Measurements from ENCODE around the gene PTPRN2.

- TF ChIP-seq HDGF (IDR thresholded peaks at IDR 0.05; ENCODE audit: borderline replicate concordance) (no peak), BHLHE40 (IDR thresholded peaks at IDR 0.05; ENCODE audit: borderline replicate concordance) (no peak), CTBP1 (IDR thresholded peaks at IDR 0.05; ENCODE audit: borderline replicate concordance) (no peak), TARDBP (IDR thresholded peaks at IDR 0.05) (no peak), ARNT (IDR thresholded peaks at IDR 0.05) (no peak), FOXK2 (IDR thresholded peaks at IDR 0.05) (no peak), NFRKB (IDR thresholded peaks at IDR 0.05) (no peak), SP1 (IDR thresholded peaks at IDR 0.05) (no peak), FOXA1 (IDR thresholded peaks at IDR 0.05) (no peak), FOXM1 (IDR thresholded peaks at IDR 0.05; ENCODE audit: borderline replicate concordance) (no peak), ELF4 (IDR thresholded peaks at IDR 0.05) (no peak), SUZ12 (IDR thresholded peaks at IDR 0.05) (no peak), ZNF384 (IDR thresholded peaks at IDR 0.05) (no peak), PKNOX1 (IDR thresholded peaks at IDR 0.05) (no peak)
These were observed 133.0 kb downstream of the PTPRN2 start for GRCh38 chr7:158454631-158455030.
